ENCODE results near the gene MBD2.

The MBD2 gene

DNA sequence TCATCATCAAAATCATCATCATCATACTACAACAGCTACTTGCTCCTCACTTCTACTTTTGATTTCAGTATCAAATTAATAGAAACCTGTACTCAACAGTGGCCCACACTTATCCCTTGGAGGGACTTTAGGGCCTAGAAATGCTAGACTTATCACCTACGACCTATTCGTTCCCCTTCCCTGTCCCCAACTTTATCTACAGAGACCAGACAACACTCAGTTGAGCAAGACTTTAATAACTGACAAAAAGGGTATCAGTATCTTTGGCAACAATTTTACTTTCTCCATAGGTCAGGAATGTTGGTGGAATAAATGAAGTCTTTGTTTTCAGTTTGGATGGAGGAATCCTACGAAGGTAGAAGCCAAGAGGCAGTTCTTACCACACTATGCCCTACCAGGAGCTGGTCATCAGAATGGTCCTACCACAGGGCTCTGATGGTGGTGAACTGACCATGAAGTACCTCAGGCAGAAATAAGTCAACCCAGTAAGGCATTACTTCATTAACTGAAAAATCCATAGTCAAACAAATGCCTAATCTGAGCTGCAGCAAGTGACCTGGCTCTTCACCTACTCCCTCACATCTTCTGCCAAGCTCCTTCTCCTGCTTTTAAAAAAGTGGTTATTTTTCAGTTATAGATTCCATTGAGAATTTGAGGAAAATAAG lies 26.6 kb downstream of the MBD2 start:
- no peak for DNase-seq (ENCODE audit: low spot score)

DNA sequence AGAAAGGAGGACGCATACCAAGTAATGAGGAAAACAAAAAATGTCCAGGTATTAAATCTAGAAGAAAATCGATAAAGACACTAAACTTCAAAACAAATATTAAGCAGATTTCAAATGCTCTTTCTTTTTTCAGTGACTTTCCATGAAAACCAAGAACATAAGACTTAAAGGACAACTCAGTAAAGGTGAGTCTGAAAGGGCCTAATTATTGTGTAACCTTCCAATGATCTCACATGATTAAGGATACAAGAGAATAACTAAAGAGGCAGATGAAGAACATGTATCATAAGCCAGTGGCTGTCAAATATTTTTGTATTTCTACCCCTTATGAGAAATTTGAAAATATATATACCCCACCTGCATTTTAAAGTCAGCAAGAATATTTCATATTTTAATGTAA lies 30.7 kb downstream of the MBD2 start:
- DNase-seq (ENCODE audit: low spot score), result no peak

DNA sequence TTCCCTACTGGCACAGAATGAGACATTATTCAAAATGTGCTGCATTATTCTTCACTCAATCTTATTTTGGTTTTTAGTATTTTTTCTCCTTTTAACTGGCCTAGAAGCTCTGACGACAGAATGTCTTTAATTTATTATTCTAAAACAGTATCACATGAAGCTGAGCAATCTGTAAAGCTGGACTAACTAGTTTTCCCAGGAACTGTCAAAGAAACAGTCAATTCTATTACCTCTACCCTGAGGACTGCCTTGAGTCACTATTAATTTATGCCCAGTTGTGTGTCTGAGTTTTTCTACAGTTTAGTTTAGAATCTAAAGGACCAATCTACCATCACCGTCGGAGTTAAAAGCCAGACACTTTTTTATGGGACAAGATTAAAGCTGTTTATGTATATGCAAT lies 31.6 kb downstream of the MBD2 start:
- no peak for DNase-seq (ENCODE audit: low spot score)

DNA sequence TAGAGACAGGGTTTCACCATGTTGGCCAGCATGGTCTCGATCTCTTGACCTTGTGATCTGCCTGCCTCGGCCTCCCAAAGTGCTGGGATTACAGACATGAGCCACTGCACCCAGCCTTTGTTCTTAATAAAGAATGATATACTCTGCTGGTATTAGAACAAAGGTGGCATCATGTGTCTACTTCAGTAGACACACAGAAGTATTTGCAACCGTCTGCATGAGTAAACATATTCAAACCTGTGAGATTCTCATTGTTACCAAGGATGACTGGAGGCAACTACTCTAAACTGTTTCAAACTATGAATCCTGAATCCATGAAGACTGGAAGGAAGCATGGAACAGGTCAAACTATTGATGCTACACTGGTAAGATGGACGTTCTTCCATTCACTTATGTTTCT lies 32.1 kb downstream of the MBD2 start:
- no peak for DNase-seq (ENCODE audit: low spot score)

DNA sequence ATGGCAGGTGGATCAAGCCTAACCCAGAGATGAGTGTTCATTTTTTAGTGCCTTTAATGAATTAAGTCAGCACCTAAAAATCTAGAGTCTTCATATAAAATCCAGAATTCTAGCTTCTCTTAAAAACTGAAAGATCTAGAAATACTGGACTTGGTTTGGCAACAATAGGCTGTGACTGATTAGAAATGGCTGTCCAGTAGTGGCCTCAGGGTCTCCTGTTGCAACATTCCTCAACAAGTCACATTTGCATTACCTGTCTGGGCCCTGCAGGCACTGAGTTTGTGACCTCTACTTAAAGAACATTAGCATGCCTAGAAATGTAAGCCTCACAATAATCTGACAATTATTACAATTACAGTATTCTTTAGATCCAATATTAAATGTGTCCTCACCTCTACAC lies 33.1 kb downstream of the MBD2 start:
- DNase-seq (ENCODE audit: low spot score), result no peak

DNA sequence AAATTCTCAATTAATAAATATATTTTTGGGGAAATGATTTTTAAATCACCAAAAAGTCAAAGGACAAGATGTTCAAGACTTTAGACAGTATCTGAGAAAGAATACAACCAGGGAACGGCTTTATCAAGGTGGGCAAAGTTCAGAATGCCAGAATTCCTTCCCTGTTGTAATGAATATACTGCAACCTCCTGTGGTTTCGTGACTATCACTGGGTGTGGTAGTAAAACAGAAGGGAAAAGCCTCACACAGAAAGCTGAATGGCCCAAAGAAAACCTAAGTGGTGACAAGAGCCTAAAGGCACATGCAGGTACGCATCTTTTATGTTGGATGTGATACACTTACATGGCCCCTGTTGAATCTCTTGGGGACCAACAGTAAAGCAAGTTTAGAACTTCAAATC lies 37.1 kb downstream of the MBD2 start:
- DNase-seq (ENCODE audit: low spot score), result no peak

DNA sequence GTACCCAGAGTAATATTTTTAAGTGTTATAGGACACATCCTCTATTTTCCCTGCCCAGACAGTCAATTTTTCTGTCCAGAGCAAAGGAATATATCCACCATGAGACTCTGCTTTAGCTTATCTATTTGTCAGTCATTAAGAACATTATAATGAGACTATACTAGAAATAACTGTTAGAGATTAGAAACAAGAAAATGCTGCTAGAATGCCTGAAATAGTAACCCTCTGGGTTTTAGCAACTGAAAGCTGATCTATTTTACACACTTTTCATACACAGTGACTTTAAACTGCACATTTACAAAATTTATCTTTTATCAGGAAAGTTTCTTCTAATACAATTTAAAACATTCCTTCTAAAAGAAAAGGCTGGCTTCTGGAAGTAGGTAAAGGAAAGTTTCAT lies 39.6 kb downstream of the MBD2 start:
- DNase-seq (ENCODE audit: low spot score), result no peak

DNA sequence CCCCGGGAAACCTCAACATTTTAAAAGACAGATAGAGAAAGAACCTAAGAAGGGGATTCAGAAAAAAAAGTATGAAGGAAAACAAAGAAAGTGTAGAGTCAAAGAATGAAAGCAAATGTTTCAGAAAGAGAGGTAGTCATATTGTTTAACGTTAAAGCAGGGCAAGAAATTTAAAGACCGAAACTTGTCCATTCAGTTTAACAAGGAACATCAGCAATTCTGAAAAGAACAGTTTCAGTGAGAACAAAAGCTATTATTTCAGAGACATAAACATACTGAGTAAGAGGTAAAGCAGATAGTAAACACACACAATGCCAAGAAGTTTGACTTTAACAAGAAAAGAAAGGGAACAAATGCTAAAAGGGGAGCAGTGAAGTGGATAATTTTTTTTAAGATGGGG lies 41.1 kb downstream of the MBD2 start:
- no peak for DNase-seq (ENCODE audit: low spot score)

DNA sequence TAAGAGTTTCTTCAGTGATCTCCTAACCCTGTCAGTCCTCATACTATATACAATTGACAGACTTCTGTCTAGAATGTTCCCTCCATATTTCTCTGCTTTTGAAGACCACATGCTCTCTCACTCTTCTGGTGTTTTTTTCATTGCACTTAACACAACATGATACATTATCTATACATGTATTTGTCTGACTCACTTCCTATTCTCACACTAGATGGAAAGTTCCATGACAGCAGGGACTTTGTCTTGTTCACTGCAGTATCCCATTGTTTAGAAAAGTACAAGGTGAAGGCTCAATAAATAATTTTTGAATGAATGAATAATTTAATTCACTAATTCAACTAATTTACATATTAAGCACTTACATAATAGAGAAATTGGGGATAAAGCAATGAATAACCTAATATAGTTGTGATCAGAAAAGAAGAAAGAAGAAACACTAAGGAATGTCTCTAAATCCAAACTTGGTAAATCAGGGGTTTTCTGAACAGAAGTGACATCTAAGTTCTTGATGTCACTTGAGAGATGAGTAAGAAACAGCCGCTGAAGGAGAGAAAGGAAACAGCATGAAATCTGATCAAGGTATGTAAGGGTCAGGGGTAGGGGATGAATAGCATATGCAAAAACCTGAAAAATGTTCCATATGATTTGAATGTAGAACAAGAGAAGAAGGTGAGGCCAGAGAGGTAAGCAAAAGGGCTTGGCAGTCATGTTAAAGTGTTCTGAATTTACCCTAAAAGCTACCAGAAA lies 42.4 kb downstream of the MBD2 start:
- no peak for DNase-seq (ENCODE audit: low spot score)

DNA sequence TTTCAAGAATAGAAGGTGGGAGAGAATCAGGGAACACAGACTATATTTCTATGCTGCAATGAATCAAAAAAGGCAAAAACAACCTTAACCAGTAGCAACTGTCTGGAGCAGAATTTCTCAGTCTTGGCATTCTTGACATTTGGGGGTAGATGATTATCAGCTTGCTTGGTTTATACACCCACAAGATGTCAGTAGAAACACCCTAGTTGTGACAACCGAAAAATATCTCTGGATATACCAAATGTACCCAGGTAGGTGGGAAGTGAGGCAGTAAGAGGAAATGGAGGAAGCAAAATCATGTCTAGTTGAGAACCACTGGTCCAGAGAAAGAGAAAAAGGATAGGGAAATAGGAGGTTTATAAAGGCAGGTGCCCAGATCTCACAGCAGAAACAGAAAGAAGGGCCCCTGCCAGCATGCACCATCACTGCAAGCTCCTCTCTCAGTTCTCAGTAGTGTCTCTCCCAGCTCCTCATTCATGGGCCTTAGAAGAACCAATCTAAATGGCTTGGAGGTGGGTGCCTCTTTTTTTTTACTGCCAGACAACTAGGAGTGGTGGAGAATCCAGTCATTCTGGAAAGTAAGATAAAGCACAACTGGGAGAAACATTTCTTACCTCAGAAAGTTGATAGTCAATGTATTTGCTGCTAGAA lies 50.4 kb downstream of the MBD2 start:
- DNase-seq (ENCODE audit: low spot score), result no peak

DNA sequence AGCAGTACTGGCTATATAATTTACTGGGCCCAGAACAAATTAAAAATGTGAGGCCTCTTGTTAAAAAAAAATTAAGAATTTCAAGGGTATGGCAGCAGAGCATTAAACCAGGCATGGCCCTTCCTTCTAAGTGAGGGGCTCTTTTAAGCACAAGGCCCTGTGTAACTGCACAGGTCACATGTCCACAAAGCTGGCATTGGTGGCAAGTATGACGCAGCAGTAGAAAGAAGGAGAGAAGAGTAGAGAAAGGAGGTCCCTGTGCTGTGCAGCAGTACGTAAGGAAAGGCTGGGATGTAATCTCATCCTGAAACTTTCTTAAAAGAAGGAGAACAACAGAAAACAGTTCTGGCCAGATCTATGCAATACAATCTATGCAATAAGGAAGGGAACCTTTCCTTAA lies 51.2 kb downstream of the MBD2 start:
- DNase-seq (ENCODE audit: low spot score), result no peak

DNA sequence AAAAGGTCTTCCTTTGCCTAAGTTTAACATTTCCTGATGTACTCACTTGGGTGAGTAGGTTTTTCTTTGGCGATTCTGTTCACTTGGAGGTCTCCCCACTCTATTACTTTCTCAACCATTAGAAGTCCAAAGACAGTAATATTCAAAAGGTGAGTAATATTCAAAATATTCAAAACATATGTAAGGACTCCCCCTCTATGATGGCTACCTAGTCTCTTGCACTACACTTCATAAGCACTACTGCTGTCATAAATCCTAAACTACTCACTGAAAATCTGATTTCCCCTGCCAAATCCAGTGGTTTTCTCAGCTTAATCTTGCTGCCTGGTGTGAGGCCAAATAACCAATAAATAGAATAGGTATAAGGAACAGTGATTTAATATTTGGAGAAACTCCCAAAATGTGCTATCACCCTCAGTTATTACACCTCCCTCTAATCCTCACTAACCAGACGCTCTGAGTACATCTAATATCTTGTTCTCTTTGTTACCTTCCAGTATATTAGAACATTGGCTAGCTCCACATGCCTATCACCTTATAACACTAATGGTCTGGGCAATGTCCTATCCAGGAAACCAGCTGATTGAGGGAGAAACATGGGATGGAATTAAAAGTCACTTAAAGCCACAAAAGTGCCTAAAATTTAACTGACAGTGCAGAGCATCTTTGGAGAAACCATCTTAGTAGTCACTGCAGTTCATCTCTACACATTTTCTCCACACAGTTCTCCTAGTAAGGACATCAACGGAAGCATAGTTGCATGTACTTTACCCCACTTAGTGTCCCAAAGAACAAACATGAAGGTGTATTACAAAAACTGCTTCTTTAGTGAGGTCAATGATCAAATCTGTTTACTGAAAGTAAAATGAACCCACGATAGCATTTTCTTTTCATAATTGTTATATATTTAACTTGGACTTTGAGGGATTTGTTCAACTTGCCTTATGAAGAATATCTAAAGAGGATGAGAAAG lies 54.8 kb downstream of the MBD2 start:
- no peak for DNase-seq (ENCODE audit: low spot score)

DNA sequence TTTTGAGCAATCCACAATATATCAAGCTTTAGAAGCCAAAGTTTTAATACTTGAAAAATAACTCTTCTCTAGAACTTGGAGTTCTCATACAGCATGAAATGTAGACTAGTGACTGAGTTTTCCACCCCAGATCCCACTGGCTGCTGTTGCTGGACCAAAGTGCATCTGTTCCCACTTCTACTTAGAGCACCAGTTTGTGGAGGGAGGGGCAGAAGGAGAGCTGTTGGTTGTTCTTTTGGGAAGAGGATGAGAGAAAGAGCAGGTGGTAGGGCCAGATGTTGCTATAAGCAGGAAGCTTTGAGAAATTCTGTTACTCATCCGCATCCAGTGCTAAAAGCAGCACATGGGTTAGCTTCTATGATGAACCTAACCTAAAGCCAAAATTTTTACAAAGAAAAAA lies 59.0 kb downstream of the MBD2 start:
- no peak for DNase-seq (ENCODE audit: low spot score)

DNA sequence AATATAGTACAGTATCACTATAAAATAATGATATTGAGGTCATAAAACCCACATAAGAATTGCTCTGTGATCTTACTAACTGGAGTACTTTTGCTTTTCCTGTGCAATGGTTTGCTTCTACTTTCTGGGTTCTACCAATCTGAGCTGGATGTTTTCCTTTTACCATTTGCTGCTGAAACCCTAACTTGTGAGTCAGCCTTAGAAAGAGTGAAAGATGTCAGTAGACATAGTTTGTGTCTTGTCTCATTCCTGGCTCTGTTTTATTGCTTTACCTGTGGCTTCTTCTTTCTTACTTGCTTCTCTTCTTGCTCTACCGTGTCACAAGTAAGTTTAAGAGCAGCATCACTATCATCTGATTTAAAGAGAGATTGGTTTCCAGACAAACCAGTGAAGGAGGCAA lies 61.0 kb downstream of the MBD2 start:
- no peak for DNase-seq (ENCODE audit: low spot score)

DNA sequence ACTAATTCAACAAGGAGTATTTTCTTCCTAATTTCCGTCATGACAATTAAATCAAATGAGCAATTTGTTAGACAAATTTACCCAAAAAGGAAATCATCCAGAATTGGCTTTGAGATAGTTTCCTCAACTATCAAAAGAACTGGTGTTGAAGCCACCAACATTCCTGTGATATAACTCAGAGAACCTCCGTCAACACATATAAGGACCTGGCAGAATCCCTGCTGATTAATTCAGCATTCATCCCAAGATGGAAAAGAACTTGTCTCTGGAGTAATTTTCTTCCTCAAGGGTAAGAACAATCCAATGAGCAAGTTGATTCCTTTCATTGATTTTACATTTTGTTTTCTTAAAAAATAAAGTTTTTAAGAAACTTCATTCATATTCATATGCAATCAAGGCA lies 62.0 kb downstream of the MBD2 start:
- DNase-seq (ENCODE audit: low spot score), result no peak

DNA sequence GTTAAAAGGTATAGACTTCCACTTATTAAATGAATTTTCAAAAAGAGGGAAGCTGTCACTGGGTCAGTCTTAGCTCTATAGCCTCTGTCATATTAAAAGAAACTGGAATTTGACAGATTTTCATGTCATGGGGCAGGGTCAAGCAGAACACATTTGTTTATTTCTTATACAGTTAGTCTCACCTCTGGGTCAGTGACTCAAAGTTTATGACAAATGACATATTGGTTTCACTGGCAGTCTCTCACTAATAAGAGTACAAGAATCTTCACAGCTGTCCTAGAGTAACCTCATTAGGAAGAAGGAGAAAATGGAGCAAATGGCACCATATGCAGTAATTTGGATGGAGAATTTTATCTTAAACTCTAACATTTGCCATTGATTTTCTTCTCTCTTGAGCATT lies 63.2 kb downstream of the MBD2 start:
- no peak for DNase-seq (ENCODE audit: low spot score)

DNA sequence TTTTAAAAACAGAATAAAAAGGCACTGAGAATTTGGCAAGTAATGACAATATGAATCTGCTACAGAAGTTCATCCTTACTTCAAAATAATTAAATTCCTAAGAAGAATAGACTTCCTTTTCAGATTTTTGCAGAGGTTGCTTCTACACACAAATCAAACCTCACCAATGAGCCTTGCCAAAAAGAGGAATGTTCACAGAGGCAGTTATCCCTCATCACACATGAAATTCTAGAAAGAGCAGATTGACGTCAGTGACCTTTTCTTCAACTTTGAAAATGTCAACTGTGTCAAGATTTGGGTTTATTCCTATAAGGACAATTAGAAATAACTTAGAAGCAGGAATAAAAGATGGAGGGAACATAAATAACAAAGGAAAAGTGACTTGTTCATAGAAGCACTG lies 64.6 kb downstream of the MBD2 start:
- no peak for DNase-seq (ENCODE audit: low spot score)

DNA sequence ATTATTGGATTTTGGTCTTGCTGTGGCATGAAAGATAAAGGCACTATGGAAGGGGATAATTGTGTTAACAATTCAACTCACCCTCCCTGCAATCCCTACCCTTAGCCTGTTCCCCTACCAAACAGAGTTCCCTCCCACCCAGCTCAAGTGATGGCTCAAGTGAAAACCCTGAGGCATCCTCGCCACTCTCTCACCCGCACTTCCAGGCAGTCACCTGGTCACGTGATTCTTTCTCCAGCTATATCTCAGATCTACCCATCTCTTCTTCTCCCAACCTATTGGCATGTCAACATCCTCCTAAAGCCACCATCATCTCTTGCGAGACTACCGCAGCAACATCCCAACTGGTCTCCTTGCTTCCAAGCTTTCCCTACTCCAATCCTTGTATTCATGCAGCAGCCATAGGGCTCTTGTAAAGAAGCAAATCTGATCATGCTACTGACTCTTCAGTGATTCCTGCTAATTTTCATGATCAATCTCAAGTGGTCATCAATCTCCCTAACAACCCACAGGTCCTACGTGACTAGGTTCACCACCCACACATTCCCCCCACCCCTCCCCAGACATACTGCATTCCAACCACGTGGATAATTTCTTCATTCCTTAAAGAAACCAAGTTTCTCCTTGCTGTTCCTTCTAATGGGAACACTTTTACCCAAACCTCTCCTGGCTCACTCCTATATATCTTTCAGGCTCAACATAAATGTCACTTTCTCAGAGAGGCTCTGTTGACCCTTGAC lies 66.7 kb downstream of the MBD2 start:
- no peak for DNase-seq (ENCODE audit: low spot score)

DNA sequence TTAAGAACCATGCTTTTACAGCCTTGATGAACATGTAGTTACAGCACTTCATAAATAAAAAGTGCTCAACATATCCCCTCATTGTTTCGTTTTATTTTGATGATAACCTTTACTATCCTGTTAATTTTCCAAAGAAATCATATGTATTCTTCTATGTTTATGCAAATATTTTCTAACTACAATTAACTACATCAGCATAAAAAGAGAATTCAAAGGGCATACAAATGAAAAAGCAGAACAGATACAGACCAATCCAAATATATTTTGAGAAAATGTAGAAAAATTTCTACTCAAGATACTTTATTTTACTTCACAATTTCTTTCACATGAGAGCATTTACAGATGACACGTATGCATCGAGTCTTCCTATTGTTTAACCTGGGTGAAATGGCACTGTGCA lies 69.1 kb downstream of the MBD2 start:
- DNase-seq (ENCODE audit: low spot score), result no peak

DNA sequence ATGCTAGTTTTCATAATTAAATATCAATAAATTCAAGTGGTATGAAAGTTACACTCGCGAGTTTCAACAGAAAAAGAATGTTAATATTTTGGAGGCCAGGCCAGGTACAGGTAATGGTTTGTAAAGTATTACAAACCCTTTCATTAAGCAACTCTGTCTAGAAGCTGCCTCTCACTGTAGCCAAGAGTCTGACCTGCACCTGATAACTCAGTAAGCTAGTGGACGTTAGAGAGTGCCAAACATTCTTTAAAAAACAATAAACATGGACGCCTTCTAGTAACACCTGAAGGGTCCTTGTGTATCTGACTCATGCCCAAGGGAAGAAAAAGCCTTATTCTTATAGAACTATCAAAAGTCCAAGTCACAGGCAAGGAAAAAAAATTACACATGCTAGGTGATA lies 70.2 kb downstream of the MBD2 start:
- DNase-seq (ENCODE audit: low spot score), result no peak

DNA sequence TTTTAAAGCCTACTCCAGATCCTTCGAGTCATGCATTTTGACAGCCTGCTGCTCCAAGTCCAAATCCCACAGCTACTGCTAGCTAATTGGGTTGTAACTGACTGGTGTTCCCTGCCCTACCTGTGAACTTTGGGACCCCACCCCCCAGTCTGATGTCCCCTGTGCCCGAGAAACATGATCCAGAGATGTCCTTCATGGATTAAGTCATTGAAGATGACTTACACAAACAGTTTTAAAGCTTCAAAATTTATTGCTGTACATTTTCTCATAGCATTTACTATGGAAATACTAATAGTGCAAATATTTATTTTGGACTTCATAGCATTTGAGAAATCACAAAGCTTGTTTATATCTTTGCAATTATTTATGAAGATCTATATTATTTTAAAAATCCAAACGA lies 73.1 kb downstream of the MBD2 start:
- no peak for DNase-seq (ENCODE audit: low spot score)

DNA sequence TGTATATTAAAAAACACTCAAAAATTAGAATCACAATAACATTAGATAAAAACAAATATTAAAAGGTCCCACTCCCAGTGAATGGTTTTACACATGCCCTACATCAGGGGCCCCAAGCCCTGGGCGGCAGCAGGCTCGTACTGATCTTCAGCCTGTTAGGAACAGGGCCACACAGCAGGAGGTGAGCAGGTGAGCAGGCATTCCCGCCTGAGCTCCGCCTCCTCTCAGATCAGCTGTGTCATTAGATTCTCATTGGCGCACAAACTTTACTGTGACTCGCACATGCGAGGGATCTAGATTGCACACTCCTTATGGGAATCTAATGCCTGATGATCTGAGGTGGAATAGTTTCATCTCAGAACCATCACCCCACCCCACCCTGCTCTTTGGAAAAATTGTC lies 74.2 kb downstream of the MBD2 start:
- DNase-seq (ENCODE audit: low spot score), result no peak
